ENCODE results near the gene DPYSL5. TPM values are rescaled to one million over a fixed set of nuclear protein-coding genes. Genes with fewer than 3 reads are reported as not detected.
"Not testable (repeated sequence)": the region's sequence is repeated elsewhere in the genome, so short reads cannot be mapped to it uniquely, and the experiment has no call there.

Gene DPYSL5
- total RNA-seq, 1 donor from 2014 or later: 313 TPM

DNA sequence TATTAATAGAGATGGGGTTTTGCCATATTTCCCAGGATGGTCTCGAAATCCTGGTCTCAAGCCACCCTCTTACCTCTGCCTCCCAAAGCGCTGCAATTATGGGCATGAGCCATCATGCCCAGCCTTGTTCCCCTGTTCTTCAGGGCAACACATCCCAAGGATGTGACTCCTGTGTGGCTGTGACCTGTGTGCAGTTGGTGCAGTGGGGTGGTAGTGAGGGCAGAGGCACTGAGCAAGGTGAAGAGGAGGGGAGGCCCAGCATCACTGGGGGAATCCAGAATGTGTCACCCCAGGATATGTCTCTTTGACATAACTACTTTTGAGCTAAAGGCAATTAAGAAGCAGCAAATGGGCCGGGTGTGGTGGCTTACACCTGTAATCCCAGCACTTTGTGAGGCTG lies 38.7 kb upstream of the DPYSL5 start:
- Mint-ChIP-seq H3K9me3 (ENCODE audit: unreplicated experiment) (no peaks in the 10 kb centered on the region), H3K4me3 (ENCODE audit: unreplicated experiment) (no peak overlapping the region), H3K27me3 (ENCODE audit: unreplicated experiment) (peaks cover 10% of the 10 kb centered on the region), H3K4me1 (ENCODE audit: low read depth, unreplicated experiment) (peaks cover 8% of the 10 kb centered on the region), H3K36me3 (ENCODE audit: unreplicated experiment) (peaks cover 4% of the 10 kb centered on the region), H3K27ac (ENCODE audit: unreplicated experiment) (no peak overlapping the region)
- TF ChIP-seq, protein P1, sequence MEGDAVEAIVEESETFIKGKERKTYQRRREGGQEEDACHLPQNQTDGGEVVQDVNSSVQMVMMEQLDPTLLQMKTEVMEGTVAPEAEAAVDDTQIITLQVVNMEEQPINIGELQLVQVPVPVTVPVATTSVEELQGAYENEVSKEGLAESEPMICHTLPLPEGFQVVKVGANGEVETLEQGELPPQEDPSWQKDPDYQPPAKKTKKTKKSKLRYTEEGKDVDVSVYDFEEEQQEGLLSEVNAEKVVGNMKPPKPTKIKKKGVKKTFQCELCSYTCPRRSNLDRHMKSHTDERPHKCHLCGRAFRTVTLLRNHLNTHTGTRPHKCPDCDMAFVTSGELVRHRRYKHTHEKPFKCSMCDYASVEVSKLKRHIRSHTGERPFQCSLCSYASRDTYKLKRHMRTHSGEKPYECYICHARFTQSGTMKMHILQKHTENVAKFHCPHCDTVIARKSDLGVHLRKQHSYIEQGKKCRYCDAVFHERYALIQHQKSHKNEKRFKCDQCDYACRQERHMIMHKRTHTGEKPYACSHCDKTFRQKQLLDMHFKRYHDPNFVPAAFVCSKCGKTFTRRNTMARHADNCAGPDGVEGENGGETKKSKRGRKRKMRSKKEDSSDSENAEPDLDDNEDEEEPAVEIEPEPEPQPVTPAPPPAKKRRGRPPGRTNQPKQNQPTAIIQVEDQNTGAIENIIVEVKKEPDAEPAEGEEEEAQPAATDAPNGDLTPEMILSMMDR (IDR thresholded peaks at IDR 0.05; ENCODE audit: partially characterized antibody, unreplicated experiment): no peak
- no peak for DNase-seq

DNA sequence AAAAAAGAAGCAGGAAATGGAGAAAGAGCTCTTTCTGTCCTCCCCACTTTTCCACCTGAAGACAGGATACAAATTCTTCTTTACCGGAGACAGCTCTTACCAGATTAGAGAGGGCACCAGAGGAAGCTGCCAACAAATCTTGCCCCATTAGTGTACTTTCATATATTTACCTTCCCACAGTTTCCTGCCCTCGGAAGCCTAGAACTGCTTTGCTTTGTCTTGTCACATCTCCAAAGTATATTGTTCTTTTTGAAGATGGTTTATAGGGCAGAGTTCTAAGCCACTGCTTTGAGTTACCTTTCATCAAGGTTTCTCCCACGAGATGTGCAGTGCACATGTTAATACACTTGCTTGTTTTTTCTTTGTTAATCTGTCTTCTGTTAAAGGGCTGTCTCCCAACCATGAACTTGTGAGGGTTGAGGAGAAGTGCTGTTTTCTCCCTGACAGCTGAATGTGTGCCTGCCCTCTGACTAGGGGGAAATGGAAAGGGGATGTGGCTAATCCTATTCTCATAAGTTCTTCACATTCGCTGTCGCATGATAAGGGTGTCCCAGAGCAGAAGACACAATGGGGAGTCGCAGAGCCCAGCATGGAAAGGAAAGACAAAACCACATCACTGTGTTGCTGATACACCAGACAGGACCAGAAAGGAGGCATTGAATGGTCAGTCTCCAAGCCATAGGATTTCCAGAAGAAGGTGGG lies 37.9 kb upstream of the DPYSL5 start:
- no peak for DNase-seq
- peaks cover 10% of the 10 kb centered on the region for H3K27me3 Mint-ChIP-seq (ENCODE audit: unreplicated experiment)
- TF ChIP-seq, protein P1 (IDR thresholded peaks at IDR 0.05; ENCODE audit: partially characterized antibody, unreplicated experiment): no peak
- H3K4me3 Mint-ChIP-seq (ENCODE audit: unreplicated experiment): no peak overlapping the region
- peaks cover 8% of the 10 kb centered on the region for H3K4me1 Mint-ChIP-seq (ENCODE audit: low read depth, unreplicated experiment)
- H3K27ac Mint-ChIP-seq (ENCODE audit: unreplicated experiment): no peak overlapping the region
- peaks cover 4% of the 10 kb centered on the region for H3K36me3 Mint-ChIP-seq (ENCODE audit: unreplicated experiment)
- no peaks in the 10 kb centered on the region for H3K9me3 Mint-ChIP-seq (ENCODE audit: unreplicated experiment)

DNA sequence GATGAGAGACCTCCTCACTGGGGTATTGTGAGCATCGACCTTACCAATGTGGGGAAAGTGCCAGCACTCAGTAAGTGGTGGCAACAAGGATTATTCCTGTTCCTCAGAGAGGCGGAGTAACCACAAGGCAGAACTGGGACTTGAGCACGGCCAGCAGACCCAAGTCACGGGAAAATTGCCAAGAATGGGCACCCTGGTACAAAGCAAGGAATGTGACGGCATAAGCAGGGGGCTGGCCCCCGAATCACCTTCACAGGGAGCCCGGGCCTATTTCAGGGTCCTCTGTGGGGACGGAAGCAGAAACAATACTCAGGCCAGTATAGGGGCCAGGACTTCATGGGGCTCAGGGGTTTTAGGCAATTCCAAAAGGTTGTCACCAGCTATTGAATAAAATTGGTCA lies 36.7 kb upstream of the DPYSL5 start:
- H3K4me3 Mint-ChIP-seq (ENCODE audit: unreplicated experiment): no peak overlapping the region
- no peak overlapping the region for H3K27ac Mint-ChIP-seq (ENCODE audit: unreplicated experiment)
- H3K9me3 Mint-ChIP-seq (ENCODE audit: unreplicated experiment): peaks cover 3% of the 10 kb centered on the region
- no peak for DNase-seq
- TF ChIP-seq, protein P1 (IDR thresholded peaks at IDR 0.05; ENCODE audit: partially characterized antibody, unreplicated experiment): no peak
- peaks cover 4% of the 10 kb centered on the region for H3K36me3 Mint-ChIP-seq (ENCODE audit: unreplicated experiment)
- peaks cover 10% of the 10 kb centered on the region for H3K27me3 Mint-ChIP-seq (ENCODE audit: unreplicated experiment)
- H3K4me1 Mint-ChIP-seq (ENCODE audit: low read depth, unreplicated experiment): peaks cover 10% of the 10 kb centered on the region

DNA sequence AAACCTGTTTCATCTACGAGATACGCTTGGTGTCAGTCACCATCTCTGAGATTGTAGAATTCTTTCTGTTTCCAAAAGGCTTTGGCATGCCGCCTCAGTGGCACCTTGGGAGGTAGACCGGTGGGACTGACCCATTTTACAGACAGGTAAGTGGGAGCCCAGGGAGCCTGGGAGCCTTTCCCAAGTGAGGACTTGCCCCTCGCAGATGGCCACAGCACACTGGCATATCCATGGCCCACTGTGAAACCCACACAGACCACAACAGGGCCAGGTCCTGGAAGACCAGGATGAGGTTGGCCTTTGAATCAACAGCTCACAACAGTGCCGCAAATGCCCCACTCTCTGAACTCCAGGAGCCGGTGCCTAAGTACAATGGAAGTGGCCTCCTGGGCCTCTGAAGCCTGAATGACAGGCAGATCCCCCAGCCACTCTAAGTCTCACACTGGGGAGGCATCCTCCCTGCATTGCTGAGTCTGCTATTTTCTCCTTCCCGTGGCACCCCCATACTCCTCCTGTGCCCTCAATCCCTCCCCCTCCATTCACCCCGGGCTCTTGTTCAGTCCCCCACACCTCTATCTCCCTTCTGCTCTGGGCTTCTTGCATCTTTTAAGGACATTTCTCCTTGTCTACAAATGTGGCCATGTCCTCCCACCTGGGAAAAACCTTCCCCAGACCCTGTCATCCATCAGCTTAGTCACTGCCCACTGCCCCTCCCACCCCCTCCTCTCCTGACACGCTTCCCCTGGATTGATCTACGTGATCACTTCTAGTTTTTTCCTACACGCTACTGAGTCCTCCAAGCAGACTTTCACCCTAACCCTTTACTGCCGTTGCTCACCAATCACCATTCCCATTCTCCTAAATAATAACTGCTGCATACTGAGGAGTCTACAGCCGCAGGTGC lies 35.9 kb upstream of the DPYSL5 start:
- H3K36me3 Mint-ChIP-seq (ENCODE audit: unreplicated experiment): peaks cover 4% of the 10 kb centered on the region
- H3K4me3 Mint-ChIP-seq (ENCODE audit: unreplicated experiment): no peak overlapping the region
- TF ChIP-seq, protein P1 (IDR thresholded peaks at IDR 0.05; ENCODE audit: partially characterized antibody, unreplicated experiment): no peak
- peaks cover 13% of the 10 kb centered on the region for H3K4me1 Mint-ChIP-seq (ENCODE audit: low read depth, unreplicated experiment)
- H3K9me3 Mint-ChIP-seq (ENCODE audit: unreplicated experiment): peaks cover 3% of the 10 kb centered on the region
- peaks cover 10% of the 10 kb centered on the region for H3K27me3 Mint-ChIP-seq (ENCODE audit: unreplicated experiment)
- no peak overlapping the region for H3K27ac Mint-ChIP-seq (ENCODE audit: unreplicated experiment)
- DNase-seq: no peak

DNA sequence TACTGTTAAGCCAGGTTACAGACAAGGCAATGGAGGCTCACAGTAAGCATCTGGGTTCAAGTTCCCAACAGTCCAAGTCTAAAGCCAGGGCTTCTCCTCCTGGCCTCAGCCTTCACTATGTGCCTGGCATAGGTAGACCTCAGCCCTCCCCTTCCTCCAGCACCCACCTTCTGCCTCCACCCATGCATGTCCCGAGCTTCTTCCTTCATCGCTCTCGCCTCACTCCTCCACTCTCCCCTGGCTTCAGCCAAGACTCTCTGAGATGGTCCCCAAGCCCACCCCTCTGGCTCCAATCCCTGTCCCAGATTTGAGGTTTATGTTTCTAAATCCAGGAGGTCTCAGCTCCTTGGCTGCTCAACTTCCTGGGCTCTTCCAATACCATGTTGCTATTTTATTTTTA lies 35.2 kb upstream of the DPYSL5 start:
- no peak overlapping the region for H3K4me3 Mint-ChIP-seq (ENCODE audit: unreplicated experiment)
- no peak for DNase-seq
- H3K4me1 Mint-ChIP-seq (ENCODE audit: low read depth, unreplicated experiment): peaks cover 13% of the 10 kb centered on the region
- H3K27me3 Mint-ChIP-seq (ENCODE audit: unreplicated experiment): peaks cover 10% of the 10 kb centered on the region
- TF ChIP-seq, protein P1 (IDR thresholded peaks at IDR 0.05; ENCODE audit: partially characterized antibody, unreplicated experiment): no peak
- H3K9me3 Mint-ChIP-seq (ENCODE audit: unreplicated experiment): peaks cover 3% of the 10 kb centered on the region
- H3K36me3 Mint-ChIP-seq (ENCODE audit: unreplicated experiment): peaks cover 4% of the 10 kb centered on the region
- no peak overlapping the region for H3K27ac Mint-ChIP-seq (ENCODE audit: unreplicated experiment)

DNA sequence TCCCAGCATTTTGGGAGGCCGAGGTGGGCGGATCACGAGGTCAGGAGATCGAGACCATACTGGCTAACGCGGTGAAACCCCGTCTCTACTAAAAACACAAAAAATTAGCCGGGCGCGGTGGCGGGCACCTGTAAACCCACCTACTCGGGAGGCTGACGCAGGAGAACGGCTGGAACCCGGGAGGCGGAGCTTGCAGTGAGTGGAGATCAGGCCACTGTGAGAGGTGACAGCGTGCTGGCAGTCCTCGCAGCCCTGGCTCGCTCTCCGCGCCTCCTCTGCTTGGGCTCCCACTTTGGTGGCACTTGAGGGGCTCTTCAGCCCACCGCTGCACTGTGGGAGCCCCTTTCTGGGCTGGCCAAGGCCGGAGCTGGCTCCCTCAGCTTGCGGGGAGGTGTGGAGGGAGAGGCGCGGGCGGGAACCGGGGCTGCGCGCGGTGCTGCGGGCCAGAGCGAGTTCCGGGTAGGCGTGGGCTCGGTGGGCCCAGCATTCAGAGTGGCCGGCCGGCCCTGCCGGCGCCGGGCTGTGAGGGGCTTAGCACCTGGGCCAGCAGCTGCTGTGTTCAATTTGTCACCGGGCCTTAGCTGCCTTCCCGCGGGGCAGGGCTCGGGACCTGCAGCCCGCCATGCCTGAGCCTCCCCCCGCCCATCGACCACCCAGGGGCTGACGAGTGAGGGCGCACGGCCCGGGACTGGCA lies 33.7 kb upstream of the DPYSL5 start:
- DNase-seq; H3K36me3 Mint-ChIP-seq (ENCODE audit: unreplicated experiment); H3K4me3 Mint-ChIP-seq (ENCODE audit: unreplicated experiment); H3K27ac Mint-ChIP-seq (ENCODE audit: unreplicated experiment); H3K9me3 Mint-ChIP-seq (ENCODE audit: unreplicated experiment): not testable (repeated sequence)
- Mint-ChIP-seq H3K27me3 (ENCODE audit: unreplicated experiment) (peaks cover 10% of the 10 kb centered on the region), H3K4me1 (ENCODE audit: low read depth, unreplicated experiment) (peaks cover 15% of the 10 kb centered on the region)
